ENCODE measurements around the gene RCOR2.

DNA sequence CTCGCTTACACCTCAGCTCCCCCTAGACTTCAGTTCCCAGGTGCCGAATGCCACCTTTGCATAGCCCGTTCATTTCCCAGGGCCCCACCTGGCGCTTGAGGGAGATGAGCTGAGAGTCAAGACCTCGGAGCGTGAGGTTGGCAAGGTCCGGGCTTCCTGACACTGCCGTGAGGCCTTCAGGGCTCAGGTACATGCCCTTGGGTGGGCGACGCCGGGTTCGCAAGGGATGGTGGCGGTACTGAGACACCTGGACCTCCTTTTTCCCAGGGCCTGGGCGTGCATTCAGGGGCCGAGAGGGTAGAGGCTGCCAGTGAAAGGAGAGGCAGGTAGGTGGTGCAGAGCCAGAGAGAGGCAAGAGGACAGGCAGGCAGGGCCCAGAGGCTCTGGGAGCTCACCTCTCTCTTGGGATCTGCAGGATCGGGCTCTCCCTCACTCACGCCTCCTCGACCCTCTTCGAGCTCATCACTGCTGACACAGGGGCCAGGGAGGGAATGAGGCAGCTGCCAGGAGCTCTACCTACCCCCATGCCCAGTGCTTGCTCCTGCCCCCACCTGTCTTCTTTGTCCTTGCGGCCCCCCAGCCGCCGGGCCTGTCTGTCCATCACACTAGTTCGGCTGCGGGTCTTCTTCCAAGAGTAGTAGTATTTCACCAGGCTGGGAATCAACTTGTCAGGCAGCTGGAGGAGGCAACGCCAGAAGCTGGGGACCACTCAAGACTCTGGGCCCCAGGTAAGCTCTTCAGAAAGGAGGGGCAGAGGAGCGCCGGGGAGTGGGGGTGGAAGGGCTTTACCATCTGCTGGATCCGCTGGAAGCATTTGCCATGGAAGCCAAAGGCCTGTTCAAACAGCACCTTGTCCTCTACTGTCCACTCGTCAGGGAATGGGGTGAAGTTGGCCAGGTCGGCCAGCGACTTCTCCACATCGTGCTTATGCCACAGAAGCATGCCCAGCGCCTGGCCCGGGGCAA lies 2.8 kb downstream of the RCOR2 start:
- TF ChIP-seq, protein P1, sequence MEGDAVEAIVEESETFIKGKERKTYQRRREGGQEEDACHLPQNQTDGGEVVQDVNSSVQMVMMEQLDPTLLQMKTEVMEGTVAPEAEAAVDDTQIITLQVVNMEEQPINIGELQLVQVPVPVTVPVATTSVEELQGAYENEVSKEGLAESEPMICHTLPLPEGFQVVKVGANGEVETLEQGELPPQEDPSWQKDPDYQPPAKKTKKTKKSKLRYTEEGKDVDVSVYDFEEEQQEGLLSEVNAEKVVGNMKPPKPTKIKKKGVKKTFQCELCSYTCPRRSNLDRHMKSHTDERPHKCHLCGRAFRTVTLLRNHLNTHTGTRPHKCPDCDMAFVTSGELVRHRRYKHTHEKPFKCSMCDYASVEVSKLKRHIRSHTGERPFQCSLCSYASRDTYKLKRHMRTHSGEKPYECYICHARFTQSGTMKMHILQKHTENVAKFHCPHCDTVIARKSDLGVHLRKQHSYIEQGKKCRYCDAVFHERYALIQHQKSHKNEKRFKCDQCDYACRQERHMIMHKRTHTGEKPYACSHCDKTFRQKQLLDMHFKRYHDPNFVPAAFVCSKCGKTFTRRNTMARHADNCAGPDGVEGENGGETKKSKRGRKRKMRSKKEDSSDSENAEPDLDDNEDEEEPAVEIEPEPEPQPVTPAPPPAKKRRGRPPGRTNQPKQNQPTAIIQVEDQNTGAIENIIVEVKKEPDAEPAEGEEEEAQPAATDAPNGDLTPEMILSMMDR (IDR thresholded peaks at IDR 0.05; ENCODE audit: poor library complexity, severe bottlenecking) = no peak
- TF ChIP-seq TAF1 (IDR thresholded peaks at IDR 0.05; ENCODE audit: low read depth) (no peak), EZH2 (IDR thresholded peaks at IDR 0.05; ENCODE audit: borderline replicate concordance, insufficient read depth, low read length, poor library complexity, severe bottlenecking) (no peak)

Measured in neural cell (in vitro differentiated cells).